Breast epithelium (tissue), 3 donors: ENCODE measurements around the gene ARID3A.

Experiments used
- CTCF ChIP-seq, 3 donors: fragments of 450-650 bp; IDR thresholded peaks; one replicate each; pipeline ENCODE4 v1.5.1; 2016 to 2017; ENCODE audit warnings: antibody characterized with exemption in 3 of 3, mild to moderate bottlenecking in 3 of 3, moderate library complexity in 3 of 3
- POLR2A ChIP-seq: fragments of 450-650 bp; IDR thresholded peaks from one replicate; pipeline ENCODE4 v1.6.1; 2016; ENCODE audit warnings: antibody characterized with exemption, mild to moderate bottlenecking, moderate library complexity

- TF ChIP-seq POLR2A (no peak), CTCF (IDR thresholded peaks at IDR 0.05) (no peak)
These were observed 14.9 kb downstream of the ARID3A start for GRCh38 chr19:940591-941291.
